NCI-H2196 treated with DMSO at 0.1 percent for 48 hours (cell line): ENCODE results near the gene UFSP2.

Experiments used
- DNase-seq: peaks from one replicate; lab custom pipeline; 2025; ENCODE audit not compliant: unreplicated experiment; lab: John Stamatoyannopoulos, UW

UFSP2 gene

DNA sequence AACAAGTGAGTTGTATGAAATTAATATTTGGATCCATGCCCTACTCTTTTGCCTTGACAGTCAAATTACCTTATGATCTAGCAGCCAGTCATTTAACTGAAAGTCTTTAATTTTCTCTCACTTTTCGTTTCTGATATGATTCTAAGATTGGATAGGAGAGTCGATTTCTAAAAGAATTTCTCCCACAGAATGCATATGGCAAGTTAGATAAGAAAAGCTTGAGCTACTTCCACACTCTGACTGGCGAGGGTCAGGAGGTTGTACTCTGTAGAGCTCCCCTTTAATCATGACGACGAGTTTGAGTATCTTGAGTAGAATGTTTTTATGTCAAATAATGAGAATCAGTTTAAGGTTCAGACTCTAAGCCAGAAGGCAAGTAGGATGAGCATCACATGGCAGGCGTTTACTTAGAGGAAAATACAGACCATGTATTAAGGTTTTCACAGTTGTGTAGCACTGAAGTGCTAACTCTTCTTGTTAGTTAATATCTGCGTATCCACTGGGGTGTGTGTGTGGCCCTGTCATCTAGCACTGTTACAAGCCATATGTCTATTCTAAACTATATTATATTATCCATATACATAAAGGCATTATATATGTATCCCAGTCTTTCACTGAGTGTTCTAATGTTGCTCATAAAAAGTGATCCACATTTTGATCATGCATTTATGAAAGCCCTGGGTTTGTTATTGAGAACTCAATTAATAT is 67.9 kb downstream of the UFSP2 start:
- DNase-seq, result no peak

DNA sequence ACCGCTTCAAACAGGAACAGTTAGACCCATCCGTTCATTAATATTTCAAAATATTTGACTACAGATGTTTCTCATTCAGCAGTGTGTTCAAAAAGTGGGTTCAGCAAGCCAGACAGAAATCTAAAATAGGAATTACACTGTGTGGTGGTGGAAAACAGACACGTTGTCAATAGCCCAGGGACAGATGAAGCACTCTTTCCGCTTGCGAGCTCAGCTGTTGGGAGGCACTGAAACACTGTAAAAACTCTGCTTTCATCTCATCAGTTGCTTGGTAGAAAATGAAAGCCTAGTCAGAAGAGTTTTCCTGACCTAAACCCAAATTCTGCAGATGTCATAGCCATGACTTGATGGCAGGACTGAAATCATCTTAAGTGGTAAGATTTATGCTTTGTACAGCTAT is 68.6 kb downstream of the UFSP2 start:
- DNase-seq, result no peak

- no peak for DNase-seq
Measured at GRCh38 chr4:185352741-185353140, 73.0 kb downstream of the UFSP2 start.

- no peak for DNase-seq
Measured at GRCh38 chr4:185352202-185352601, 73.6 kb downstream of the UFSP2 start.

DNA sequence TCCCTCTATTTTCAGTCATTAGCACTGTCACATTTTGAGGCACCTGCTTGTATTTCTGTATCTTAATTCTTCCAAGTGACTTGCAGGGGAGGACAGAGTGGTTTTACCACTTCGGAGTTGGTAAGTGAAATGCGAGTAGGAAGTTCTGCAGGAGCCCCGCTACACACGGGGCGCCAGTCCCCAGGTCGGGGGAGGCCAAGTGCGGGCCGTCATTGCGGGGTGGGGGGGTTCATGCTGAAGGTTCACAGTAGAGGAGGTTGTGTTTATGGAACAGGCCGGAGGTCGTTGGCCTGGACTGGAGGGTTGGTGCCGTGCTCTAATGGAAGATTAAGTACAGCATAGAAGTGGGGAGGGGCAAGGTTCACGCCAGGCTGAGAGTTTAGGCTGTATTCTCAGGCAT is 74.1 kb downstream of the UFSP2 start:
- DNase-seq, result no peak
